GM13976 (cell line): ENCODE results near the gene MFRP.

ENCODE experiments used
- DNase-seq: peaks from one replicate; pipeline ENCODE4 v3.0.0; 2012; ENCODE audit warnings: low spot score
- in situ Hi-C: fragments of 300-500 bp; cut with MboI; formaldehyde crosslinking; loops from one replicate; pipeline ENCODE4 v1.12.0; 2022; ENCODE audit warnings: low sequenced_read_pairs, mixed read lengths, inconsistent platforms; ENCODE audit not compliant: unreplicated experiment
- TF ChIP-seq, protein P1 (sequence below): IDR thresholded peaks from 2 replicates; pipeline ENCODE4 v1.5.1; 2012; ENCODE audit warnings: borderline replicate concordance, mild to moderate bottlenecking; ENCODE audit not compliant: insufficient read depth; ENCODE audit errors: extremely low read depth, missing control alignments, control extremely low read depth

The MFRP gene

DNA sequence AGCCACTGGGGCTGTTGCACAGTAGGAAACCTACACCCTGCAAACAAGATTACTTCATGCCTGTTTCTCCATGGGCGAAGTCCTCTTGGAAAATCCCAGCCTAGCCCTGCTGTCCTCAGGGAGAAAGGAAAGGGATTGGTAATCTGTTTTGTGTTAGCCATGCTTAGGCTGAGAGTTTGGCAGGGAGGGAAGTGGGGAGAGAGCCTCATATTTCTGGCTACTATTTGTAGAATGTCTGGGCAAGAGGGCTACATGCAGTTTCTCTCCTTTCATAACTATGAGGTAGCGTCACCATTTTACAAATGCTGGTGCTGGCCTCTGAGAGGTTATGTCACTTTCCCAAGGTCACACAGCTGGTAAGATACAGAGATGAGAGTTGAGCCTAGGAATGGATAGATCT is 737 bp upstream of the MFRP start:
- TF ChIP-seq, protein P1, sequence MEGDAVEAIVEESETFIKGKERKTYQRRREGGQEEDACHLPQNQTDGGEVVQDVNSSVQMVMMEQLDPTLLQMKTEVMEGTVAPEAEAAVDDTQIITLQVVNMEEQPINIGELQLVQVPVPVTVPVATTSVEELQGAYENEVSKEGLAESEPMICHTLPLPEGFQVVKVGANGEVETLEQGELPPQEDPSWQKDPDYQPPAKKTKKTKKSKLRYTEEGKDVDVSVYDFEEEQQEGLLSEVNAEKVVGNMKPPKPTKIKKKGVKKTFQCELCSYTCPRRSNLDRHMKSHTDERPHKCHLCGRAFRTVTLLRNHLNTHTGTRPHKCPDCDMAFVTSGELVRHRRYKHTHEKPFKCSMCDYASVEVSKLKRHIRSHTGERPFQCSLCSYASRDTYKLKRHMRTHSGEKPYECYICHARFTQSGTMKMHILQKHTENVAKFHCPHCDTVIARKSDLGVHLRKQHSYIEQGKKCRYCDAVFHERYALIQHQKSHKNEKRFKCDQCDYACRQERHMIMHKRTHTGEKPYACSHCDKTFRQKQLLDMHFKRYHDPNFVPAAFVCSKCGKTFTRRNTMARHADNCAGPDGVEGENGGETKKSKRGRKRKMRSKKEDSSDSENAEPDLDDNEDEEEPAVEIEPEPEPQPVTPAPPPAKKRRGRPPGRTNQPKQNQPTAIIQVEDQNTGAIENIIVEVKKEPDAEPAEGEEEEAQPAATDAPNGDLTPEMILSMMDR: no peak
- DNase-seq: no peak
- in situ Hi-C loops: no loop called here

DNA sequence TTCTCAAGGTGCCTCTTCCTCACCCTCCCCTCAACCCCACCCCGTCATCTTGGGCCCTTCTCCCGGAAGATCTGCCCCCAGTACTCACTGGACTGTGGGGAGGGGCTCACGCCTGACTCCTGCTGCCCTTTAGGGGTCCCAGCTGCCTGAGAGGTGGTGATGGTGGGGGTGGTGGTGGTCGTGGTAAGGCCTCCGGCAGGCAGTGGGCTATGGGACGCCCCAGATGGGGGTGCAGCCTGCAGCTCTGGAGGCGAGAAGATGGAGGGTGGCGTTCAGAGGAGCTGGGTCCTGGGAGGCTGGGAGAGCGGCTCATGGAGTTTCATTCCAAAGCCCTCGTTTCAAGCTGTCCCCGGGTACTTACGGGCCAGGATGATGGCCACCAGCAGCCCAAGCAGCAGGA is 820 bp downstream of the MFRP start:
- in situ Hi-C loops: no loop called here
- DNase-seq: no peak
- TF ChIP-seq, protein P1: no peak

DNA sequence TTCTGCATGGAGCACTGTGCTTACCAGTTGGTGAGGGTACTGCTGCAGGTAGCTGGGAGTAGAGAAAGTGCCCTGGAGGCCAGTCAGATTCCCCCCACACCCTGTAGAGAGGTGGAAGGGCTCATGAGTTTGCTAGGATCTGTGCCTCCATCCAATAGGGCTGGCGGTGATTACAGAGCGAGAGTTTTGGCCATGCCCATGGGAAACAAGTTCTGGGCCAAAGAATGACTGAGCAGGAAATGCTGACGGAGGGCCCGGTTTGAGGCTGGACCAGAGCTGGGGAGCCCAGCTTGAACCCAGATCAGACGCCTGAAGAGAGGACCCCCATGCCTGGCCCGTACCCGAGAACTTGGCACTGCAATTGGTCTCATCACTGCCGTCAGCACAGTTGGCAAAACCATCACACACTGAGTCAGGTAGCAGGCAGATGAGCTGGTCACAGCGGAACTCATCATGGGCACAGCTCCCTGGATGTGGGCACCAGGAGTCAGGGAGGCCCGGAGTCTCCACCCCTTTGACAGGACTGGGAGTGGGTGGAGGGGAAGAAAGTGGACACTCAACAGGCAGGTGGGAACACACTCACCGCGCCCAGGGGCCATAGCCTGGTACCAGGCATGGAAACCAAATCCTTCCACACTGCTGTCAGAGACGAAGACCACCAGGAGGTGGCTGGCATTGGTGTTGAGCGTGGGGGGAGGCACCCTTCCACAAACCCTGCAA is 2.1 kb downstream of the MFRP start:
- TF ChIP-seq, protein P1: no peak
- DNase-seq: no peak
- in situ Hi-C loops: no loop called here

DNA sequence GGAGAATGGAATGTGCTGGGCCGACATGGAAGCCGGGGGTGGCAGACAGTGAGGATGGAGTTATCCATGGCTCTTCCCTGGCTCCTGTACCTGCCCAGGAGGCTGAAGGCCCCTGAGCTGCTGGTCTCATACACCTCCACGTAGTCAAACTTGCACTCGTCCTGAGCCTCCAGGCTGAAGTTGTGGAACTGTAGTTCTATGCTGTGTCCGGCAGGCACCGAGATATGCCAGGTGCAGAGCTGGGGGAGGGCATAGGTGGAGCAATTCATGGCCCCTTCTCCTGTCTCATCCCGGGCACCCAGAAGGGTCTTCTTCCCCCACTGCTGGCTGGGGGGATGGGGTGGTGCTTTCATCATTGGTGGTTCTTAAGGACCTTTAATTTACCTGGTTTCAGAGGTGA is 2.8 kb downstream of the MFRP start:
- TF ChIP-seq, protein P1: no peak
- no peak for DNase-seq
- in situ Hi-C loops: no loop called here

DNA sequence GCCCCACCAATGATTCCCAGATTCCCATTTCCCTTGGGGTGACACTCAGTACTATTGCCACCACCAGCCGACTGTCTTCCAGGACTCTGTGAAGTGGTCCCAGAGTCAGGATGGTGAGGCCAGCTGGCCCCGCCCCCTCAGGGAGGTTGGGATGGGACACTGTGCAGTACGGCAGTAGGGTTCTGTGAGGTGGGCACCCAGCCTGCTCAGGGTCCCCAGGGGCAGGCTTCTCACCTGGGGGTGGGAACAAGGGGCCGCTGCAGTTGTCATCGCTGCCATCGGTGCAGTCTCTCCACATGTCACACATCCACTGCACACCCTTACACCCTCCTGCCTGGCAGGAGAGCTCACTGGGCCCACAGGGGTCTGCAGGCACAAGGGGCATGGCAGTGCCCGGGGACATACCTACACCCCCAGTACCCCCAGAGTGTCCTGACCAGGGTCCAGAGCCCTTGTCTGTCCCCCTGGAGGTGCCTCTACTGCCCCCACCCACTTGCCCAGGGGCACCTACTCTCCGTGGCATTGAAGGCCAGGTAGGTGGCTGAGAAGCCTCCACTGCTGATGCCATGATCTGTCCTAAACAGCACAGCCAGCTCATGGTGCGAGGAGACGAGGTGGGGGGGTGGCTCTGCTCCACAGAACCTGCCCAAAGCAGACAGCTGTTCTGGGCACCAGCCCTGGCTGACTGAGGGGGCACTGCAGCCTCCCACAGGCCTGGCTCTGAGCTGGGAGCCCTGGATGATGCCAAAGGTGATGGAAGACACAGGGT is 4.0 kb downstream of the MFRP start:
- in situ Hi-C loops: no loop called here
- TF ChIP-seq, protein P1: no peak
- no peak for DNase-seq

DNA sequence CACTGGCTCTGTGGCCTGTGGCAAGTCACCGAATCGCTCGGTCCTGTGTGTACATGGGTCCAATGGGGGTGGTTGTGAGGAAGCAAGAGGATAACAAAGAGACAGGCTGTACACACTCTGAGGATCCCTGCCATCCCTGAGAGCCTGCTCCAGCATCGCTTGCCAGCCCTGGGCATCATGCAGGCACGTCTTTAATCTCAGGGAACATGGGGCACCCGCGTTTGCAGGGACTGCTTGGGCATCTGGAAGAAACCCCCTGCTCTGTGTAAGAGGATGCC is 4.5 kb downstream of the MFRP start:
- DNase-seq: no peak
- TF ChIP-seq, protein P1: no peak
- in situ Hi-C loops: no loop called here
